ENCODE results near the gene LMO1. TPM values are rescaled to one million over a fixed set of nuclear protein-coding genes. Genes with fewer than 3 reads are reported as not detected.

The LMO1 gene
- total and polyA plus RNA-seq, 5 donors from 2014 or later = 0.24 TPM; not detected in 4

DNA sequence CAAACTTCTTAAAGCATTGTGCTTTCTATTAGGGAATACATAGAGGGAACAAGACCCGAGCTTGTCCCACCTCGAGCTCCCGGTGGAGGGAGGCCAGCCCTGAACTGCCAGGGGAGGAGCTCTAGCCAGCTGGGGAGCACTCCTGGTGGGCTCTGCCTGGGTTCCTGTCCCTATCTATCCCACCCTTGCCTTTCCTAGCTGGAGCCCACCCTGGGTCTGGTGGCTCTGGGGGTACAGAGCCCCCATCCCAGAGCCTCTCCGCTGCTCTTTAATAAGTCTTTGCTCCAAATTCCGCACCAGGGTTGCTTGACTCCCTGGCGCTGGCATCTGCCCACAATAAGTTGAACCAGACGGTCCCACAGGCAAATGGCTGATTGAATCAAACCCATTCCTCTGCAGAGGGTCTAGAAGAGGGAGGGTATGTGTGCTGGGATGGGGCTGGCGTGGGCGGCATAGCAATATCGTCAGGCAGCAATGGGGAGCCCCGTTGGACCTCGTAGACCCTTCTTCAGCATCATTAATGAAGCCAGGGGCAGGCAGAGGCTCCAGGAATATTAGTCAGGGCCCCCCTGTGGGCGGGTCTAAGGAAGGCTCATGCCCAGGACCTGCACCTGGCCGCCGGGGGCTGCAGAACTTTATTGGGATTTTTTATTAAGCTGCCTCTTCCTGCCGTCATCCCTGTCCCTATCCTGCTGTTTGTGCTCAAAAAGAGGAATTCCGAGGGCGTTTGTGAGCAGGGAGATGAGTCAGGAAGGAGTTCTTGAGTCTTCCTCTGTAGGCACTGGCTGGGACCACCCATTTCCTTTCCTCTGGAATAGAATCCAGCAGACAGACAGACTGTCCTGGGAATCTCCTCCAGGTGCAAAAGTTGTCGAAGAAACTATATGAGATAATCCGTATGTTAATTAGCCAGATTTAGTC lies 56.3 kb downstream of the LMO1 start:
- H3K36me3 Mint-ChIP-seq = no peaks in the 10 kb centered on the region
- Histone ChIP-seq H3K4me3 (ENCODE audit: low read depth, low read length) (no peak overlapping the region), H3K27me3 (ENCODE audit: control insufficient read depth, insufficient read depth, low read length) (no peaks in the 10 kb centered on the region), H3K36me3 (ENCODE audit: control insufficient read depth, insufficient read depth, low read length) (no peaks in the 10 kb centered on the region), H3K4me1 (ENCODE audit: control insufficient read depth, insufficient read depth, low read length, poor library complexity, severe bottlenecking) (no peaks in the 10 kb centered on the region), H3K9me3 (ENCODE audit: control insufficient read depth in 2 of 2, low read length in 2 of 2) (no peaks in the 10 kb centered on the region), H3K27ac (ENCODE audit: insufficient read depth, low read length, poor library complexity, severe bottlenecking) (no peak overlapping the region)
- no peak for DNase-seq
- peaks cover 32% of the 10 kb centered on the region for H3K27me3 Mint-ChIP-seq
- H3K9me3 Mint-ChIP-seq = peaks cover 0 to 2% (median 0%) of the 10 kb centered on the region in 7 donors
- no peak overlapping the region for H3K27ac Mint-ChIP-seq
- H3K4me3 Mint-ChIP-seq = no peak overlapping the region
- no peak for ATAC-seq (ENCODE audit: low read depth in 2 of 2)
- peaks cover 0 to 8% (median 0%) of the 10 kb centered on the region in 4 donors for H3K4me1 Mint-ChIP-seq

DNA sequence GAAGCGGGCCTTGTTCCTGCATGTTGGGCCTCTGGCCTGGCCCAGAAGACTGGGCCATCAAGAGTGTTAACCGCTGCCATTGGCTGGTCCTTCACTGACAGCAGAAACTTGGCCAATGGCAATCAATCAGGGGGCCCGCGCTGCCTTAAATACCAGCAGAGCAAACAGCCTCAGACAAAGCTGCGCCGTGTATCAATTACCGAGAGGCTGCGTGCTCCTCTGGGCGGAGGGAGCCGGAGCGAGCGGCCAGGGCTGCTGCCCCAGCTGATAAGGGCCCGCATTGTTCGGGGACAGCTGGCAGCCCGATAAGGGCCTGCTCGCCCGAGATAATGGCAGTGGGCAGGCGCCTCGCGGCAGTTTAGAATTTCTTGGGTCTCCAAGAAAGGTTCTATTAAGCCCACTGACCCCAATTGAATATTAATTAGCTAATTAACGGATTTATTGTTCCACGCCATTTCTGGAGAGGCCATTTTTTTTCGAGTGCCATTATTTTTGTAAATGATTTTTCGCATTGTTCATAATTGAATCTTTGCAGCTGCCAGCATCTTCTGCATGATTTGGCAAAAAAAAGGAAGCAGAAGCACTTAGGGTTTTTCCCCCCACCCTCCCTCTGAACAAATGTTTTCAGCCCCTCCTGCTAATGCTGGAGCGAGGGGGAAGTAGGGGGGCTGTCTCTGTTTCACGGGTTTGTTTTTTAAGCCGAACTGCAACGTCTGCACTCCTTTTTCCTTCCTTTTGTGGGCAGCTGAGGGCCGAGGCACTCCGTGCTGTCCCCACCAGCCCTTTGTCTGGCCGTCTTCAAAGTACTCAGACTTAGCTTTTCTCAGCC lies 57.2 kb downstream of the LMO1 start:
- Mint-ChIP-seq H3K27ac (peak overlapping the region in 1 of 3 donors; percentile 45), H3K9me3 (peaks cover 0 to 2% (median 0%) of the 10 kb centered on the region in 7 donors), H3K36me3 (no peaks in the 10 kb centered on the region), H3K27me3 (peaks cover 32% of the 10 kb centered on the region), H3K4me1 (peaks cover 0 to 8% (median 0%) of the 10 kb centered on the region in 4 donors), H3K4me3 (no peak overlapping the region)
- Histone ChIP-seq H3K9me3 (ENCODE audit: control insufficient read depth in 2 of 2, low read length in 2 of 2) (no peaks in the 10 kb centered on the region), H3K4me3 (ENCODE audit: low read depth, low read length) (no peak overlapping the region), H3K27ac (ENCODE audit: insufficient read depth, low read length, poor library complexity, severe bottlenecking) (no peak overlapping the region), H3K4me1 (ENCODE audit: control insufficient read depth, insufficient read depth, low read length, poor library complexity, severe bottlenecking) (no peaks in the 10 kb centered on the region), H3K27me3 (ENCODE audit: control insufficient read depth, insufficient read depth, low read length) (no peaks in the 10 kb centered on the region), H3K36me3 (ENCODE audit: control insufficient read depth, insufficient read depth, low read length) (no peaks in the 10 kb centered on the region)
- no peak for ATAC-seq (ENCODE audit: low read depth in 2 of 2)
- no peak for DNase-seq

- no peak for DNase-seq
- Mint-ChIP-seq H3K4me3 (no peak overlapping the region), H3K27me3 (peaks cover 32% of the 10 kb centered on the region), H3K9me3 (peaks cover 0 to 2% (median 0%) of the 10 kb centered on the region in 7 donors), H3K36me3 (no peaks in the 10 kb centered on the region), H3K4me1 (peaks cover 0 to 8% (median 0%) of the 10 kb centered on the region in 4 donors), H3K27ac (peak overlapping the region in 1 of 3 donors; percentile 53)
- no peaks in the 10 kb centered on the region for H3K36me3 ChIP-seq (ENCODE audit: control insufficient read depth, insufficient read depth, low read length)
- no peak overlapping the region for H3K27ac ChIP-seq (ENCODE audit: insufficient read depth, low read length, poor library complexity, severe bottlenecking)
- H3K4me1 ChIP-seq (ENCODE audit: control insufficient read depth, insufficient read depth, low read length, poor library complexity, severe bottlenecking) = no peaks in the 10 kb centered on the region
- no peaks in the 10 kb centered on the region for H3K27me3 ChIP-seq (ENCODE audit: control insufficient read depth, insufficient read depth, low read length)
- ATAC-seq (ENCODE audit: low read depth in 2 of 2) = no peak
- no peaks in the 10 kb centered on the region for H3K9me3 ChIP-seq (ENCODE audit: control insufficient read depth in 2 of 2, low read length in 2 of 2)
- H3K4me3 ChIP-seq (ENCODE audit: low read depth, low read length) = no peak overlapping the region
Measured at GRCh38 chr11:8205566-8205965, 58.1 kb downstream of the LMO1 start.

GRCh38 chr11:8204596-8204995 lies 59.1 kb downstream of the LMO1 start:
- H3K4me1 ChIP-seq (ENCODE audit: control insufficient read depth, insufficient read depth, low read length, poor library complexity, severe bottlenecking) = no peaks in the 10 kb centered on the region

DNA sequence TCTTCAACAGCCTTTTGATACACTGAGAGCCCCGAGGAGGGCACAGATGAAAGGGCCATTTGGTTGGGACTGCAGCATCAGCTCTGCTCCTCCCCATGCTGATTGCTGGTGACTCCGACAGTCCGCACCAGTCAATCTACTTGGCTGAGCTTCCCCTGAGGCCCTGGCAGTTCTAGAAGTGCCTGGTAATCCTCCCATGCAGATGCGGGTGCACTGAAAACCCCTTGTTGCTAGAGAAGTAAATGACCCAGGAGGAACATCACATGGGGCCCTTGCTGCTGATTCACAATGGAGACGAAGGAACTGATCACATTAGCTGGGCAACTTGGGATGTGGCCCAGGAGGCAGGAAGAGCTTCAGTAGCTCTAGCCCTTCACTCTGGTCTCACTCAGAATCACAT lies 59.7 kb downstream of the LMO1 start:
- ATAC-seq (ENCODE audit: low read depth in 2 of 2) (no peak), DNase-seq (no peak)
- no peak overlapping the region for H3K4me3 ChIP-seq (ENCODE audit: low read depth, low read length)
- Mint-ChIP-seq H3K9me3 (peaks cover 0 to under 1% (median 0%) of the 10 kb centered on the region in 7 donors), H3K27me3 (peaks cover 26% of the 10 kb centered on the region), H3K27ac (no peak overlapping the region), H3K4me1 (peaks cover 0 to 8% (median 0%) of the 10 kb centered on the region in 4 donors), H3K4me3 (no peak overlapping the region), H3K36me3 (no peaks in the 10 kb centered on the region)
- H3K9me3 ChIP-seq (ENCODE audit: control insufficient read depth in 2 of 2, low read length in 2 of 2) = no peaks in the 10 kb centered on the region
- no peaks in the 10 kb centered on the region for H3K4me1 ChIP-seq (ENCODE audit: control insufficient read depth, insufficient read depth, low read length, poor library complexity, severe bottlenecking)
- H3K27me3 ChIP-seq (ENCODE audit: control insufficient read depth, insufficient read depth, low read length) = no peaks in the 10 kb centered on the region
- H3K36me3 ChIP-seq (ENCODE audit: control insufficient read depth, insufficient read depth, low read length) = no peaks in the 10 kb centered on the region
- no peak overlapping the region for H3K27ac ChIP-seq (ENCODE audit: insufficient read depth, low read length, poor library complexity, severe bottlenecking)

More at GRCh38 chr11:8204596-8204995, 59.1 kb downstream of the LMO1 start:
- Histone ChIP-seq H3K4me3 (ENCODE audit: low read depth, low read length) (no peak overlapping the region), H3K27me3 (ENCODE audit: control insufficient read depth, insufficient read depth, low read length) (no peaks in the 10 kb centered on the region), H3K27ac (ENCODE audit: insufficient read depth, low read length, poor library complexity, severe bottlenecking) (no peak overlapping the region), H3K9me3 (ENCODE audit: control insufficient read depth in 2 of 2, low read length in 2 of 2) (no peaks in the 10 kb centered on the region), H3K36me3 (ENCODE audit: control insufficient read depth, insufficient read depth, low read length) (no peaks in the 10 kb centered on the region)
- Mint-ChIP-seq H3K27ac (peak overlapping the region in 1 of 3 donors; percentile 16), H3K4me1 (peaks cover 0 to 8% (median 0%) of the 10 kb centered on the region in 4 donors), H3K36me3 (no peaks in the 10 kb centered on the region), H3K4me3 (peak overlapping the region in 1 of 4 donors; percentile 26), H3K27me3 (peaks cover 28% of the 10 kb centered on the region), H3K9me3 (no peaks in the 10 kb centered on the region)
- ATAC-seq (ENCODE audit: low read depth in 2 of 2) (no peak), DNase-seq (no peak)

- no peaks in the 10 kb centered on the region for H3K4me1 ChIP-seq (ENCODE audit: control insufficient read depth, insufficient read depth, low read length, poor library complexity, severe bottlenecking)
- peaks cover 2% of the 10 kb centered on the region for H3K27me3 ChIP-seq (ENCODE audit: control insufficient read depth, insufficient read depth, low read length)
- H3K27me3 Mint-ChIP-seq = peaks cover 26% of the 10 kb centered on the region
- peaks cover 0 to 8% (median 0%) of the 10 kb centered on the region in 4 donors for H3K4me1 Mint-ChIP-seq
- no peaks in the 10 kb centered on the region for H3K36me3 Mint-ChIP-seq
- no peaks in the 10 kb centered on the region for H3K9me3 ChIP-seq (ENCODE audit: control insufficient read depth in 2 of 2, low read length in 2 of 2)
- no peak overlapping the region for H3K4me3 ChIP-seq (ENCODE audit: low read depth, low read length)
- DNase-seq (no peak), ATAC-seq (ENCODE audit: low read depth in 2 of 2) (no peak)
- no peak overlapping the region for H3K27ac Mint-ChIP-seq
- H3K27ac ChIP-seq (ENCODE audit: insufficient read depth, low read length, poor library complexity, severe bottlenecking) = no peak overlapping the region
- H3K36me3 ChIP-seq (ENCODE audit: control insufficient read depth, insufficient read depth, low read length) = no peaks in the 10 kb centered on the region
- H3K9me3 Mint-ChIP-seq = peaks cover 0 to 2% (median 0%) of the 10 kb centered on the region in 7 donors
- no peak overlapping the region for H3K4me3 Mint-ChIP-seq
Measured at GRCh38 chr11:8203414-8203715, 60.3 kb downstream of the LMO1 start.

- peaks cover 0 to 2% (median 0%) of the 10 kb centered on the region in 7 donors for H3K9me3 Mint-ChIP-seq
- peaks cover 0 to 8% (median 0%) of the 10 kb centered on the region in 4 donors for H3K4me1 Mint-ChIP-seq
- H3K27ac Mint-ChIP-seq = no peak overlapping the region
- H3K4me3 Mint-ChIP-seq = no peak overlapping the region
- Histone ChIP-seq H3K9me3 (ENCODE audit: control insufficient read depth in 2 of 2, low read length in 2 of 2) (no peaks in the 10 kb centered on the region), H3K27me3 (ENCODE audit: control insufficient read depth, insufficient read depth, low read length) (peaks cover 2% of the 10 kb centered on the region), H3K4me1 (ENCODE audit: control insufficient read depth, insufficient read depth, low read length, poor library complexity, severe bottlenecking) (no peaks in the 10 kb centered on the region), H3K36me3 (ENCODE audit: control insufficient read depth, insufficient read depth, low read length) (no peaks in the 10 kb centered on the region), H3K27ac (ENCODE audit: insufficient read depth, low read length, poor library complexity, severe bottlenecking) (no peak overlapping the region), H3K4me3 (ENCODE audit: low read depth, low read length) (no peak overlapping the region)
- DNase-seq = no peak
- H3K27me3 Mint-ChIP-seq = peaks cover 22% of the 10 kb centered on the region
- no peaks in the 10 kb centered on the region for H3K36me3 Mint-ChIP-seq
- ATAC-seq (ENCODE audit: low read depth in 2 of 2) = no peak
Measured at GRCh38 chr11:8202516-8203413, 60.9 kb downstream of the LMO1 start.

All from CD4-positive, CD25-positive, alpha-beta regulatory T cell (primary cell).